IPS DF 6.9 (cell line): ENCODE data around the gene PPP1R15B.
A peak's percentile ranks its signal among the peaks of the same experiment; 100 is the strongest.

Experiments used
- DNase-seq: peaks from one replicate; pipeline ENCODE4 v3.0.0-alpha.2; 2013; ENCODE audit warnings: low read depth, low spot score
- H3K27ac ChIP-seq: one replicate; pipeline ENCODE4 v1.5.1; 2013; ENCODE audit warnings: low read length, control low read depth
- H3K27me3 ChIP-seq: 2 replicates; pipeline ENCODE4 v1.6.1; 2013; ENCODE audit warnings: mild to moderate bottlenecking, low read length; ENCODE audit not compliant: control insufficient read depth, insufficient read depth
- H3K36me3 ChIP-seq: 2 replicates; pipeline ENCODE4 v1.6.1; 2013; ENCODE audit warnings: low read length; ENCODE audit not compliant: control insufficient read depth, insufficient read depth
- H3K4me1 ChIP-seq: 2 replicates; pipeline ENCODE4 v1.6.1; 2013; ENCODE audit warnings: low read length; ENCODE audit not compliant: control insufficient read depth, insufficient read depth
- H3K4me3 ChIP-seq: 2 replicates; pipeline ENCODE4 v1.5.1; 2013; ENCODE audit warnings: mild to moderate bottlenecking, low read length
- H3K9me3 ChIP-seq: 2 replicates; pipeline ENCODE4 v1.6.1; 2013; ENCODE audit warnings: low read length, inconsistent platforms; ENCODE audit not compliant: control insufficient read depth, insufficient read depth
- WGBS: extraction: QIAGEN DNeasy Blood & Tissue Kit; methylation state at CpG from one replicate; pipeline ENCODE4 v1.1.7; 2013; ENCODE audit warnings: mixed read lengths, missing lambda C conversion rate; ENCODE audit not compliant: insufficient read length, insufficient coverage; 5-methylcytosine and 5-hydroxymethylcytosine counted together

PPP1R15B gene

DNA sequence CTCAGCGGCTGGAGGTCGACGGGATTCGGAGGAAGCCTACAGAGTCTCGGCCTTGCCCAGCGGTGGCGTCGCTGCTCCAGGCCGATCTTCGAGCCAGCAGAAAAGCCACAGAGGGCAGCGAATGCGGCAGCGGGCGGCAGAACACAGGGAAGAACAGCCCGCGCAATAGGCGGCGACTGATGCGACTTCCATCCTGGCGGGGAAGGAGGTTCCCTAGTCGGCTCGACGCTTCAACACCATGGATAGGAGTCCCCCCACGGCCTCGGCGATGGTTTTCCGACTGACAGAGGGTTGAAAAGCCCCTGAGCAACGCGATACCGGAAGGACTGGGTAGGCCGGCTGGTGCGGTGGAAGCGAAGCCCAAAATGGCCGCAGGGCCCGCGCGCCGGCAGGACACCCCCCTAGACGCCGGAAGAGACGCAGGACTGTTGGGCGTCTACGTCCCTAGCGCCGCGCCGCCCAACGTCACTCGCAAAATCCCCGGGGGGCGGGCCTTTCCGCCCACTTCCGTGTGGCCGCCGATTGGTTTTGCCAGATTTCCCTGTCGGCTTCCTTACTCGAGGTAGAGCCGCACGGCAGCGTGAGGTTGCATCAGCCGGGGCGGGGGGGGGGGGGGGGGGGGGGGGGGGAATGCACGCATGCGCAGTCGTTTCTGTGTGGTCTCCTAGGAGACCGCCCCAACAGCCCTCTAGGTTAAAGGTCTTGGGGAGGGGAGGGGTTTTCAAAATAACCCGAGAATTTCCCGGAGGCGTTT is at the start of gene PPP1R15B:
TSS of gene PPP1R15B (minus strand) at position 367 of the 754 bp plus-strand sequence. CDS start 406 bp downstream, outside the sequence.
- Histone ChIP-seq H3K4me1 (no peaks in the 10 kb centered on the region), H3K4me3 (peak within 1 kb of the TSS; percentile 54), H3K36me3 (no peaks in the 10 kb centered on the region), H3K27ac (no peak within 1 kb of the TSS), H3K27me3 (no peaks in the 10 kb centered on the region), H3K9me3 (no peaks in the 10 kb centered on the region)
- peak; percentile 86 for DNase-seq
- no CpG with 5 or more reads among the region's 69 CpGs for WGBS

DNA sequence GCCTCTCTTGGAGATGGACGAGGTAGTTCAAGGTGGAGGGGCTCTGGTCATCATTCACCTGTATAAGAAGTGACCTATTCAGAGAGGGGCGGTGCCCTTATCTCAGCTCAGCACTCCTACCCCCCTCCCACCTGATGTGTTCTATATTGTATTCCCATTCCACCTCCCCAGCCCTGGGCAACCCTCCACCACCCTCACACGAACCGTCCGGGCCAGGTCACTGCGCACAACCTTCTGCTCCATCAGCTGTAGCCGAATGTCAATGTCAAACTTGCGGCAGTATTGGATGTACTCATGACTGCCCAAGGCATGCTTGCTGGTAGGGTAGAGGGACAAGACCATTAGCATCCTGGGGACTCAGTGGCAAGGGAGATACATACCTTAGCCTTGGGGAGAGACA is 48.7 kb upstream of the PPP1R15B start:
- WGBS: no CpG with 5 or more reads among the region's 8 CpGs
- Histone ChIP-seq H3K27ac (no peak overlapping the region), H3K4me3 (no peak overlapping the region), H3K36me3 (0 out of 2 replicates have a peak, but pooled peaks cover 3% of the 10 kb centered on the region), H3K27me3 (no peaks in the 10 kb centered on the region), H3K9me3 (no peaks in the 10 kb centered on the region), H3K4me1 (peaks cover 4% of the 10 kb centered on the region; the same call in 1 of the 2 replicates)
- no peak for DNase-seq

DNA sequence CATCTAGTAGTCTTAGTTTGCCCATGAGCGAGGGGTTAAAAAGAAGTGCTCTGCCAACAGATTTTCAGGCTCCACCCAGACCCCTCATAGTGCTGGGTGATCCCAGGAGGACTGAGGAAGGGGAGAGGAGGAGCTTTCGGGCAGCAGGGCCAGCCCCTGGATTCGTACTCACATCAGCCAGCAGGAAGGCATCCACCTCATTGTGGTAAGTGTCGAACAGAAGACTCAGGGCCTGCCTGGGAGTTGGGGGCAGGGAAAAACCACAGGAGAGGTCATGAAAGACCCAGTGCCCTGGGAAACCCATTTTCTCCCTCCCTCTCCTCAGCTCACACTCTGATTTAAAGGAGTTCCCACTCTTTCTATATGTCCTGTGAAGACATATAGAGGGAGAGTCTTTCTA is 48.1 kb upstream of the PPP1R15B start:
- no peak overlapping the region for H3K4me3 ChIP-seq
- no peaks in the 10 kb centered on the region for H3K27me3 ChIP-seq
- WGBS: no CpG with 5 or more reads among the region's 4 CpGs
- no peak for DNase-seq
- H3K27ac ChIP-seq: no peak overlapping the region
- H3K36me3 ChIP-seq: 0 out of 2 replicates have a peak, but pooled peaks cover 3% of the 10 kb centered on the region
- peaks cover 7% of the 10 kb centered on the region for H3K4me1 ChIP-seq
- no peaks in the 10 kb centered on the region for H3K9me3 ChIP-seq

DNA sequence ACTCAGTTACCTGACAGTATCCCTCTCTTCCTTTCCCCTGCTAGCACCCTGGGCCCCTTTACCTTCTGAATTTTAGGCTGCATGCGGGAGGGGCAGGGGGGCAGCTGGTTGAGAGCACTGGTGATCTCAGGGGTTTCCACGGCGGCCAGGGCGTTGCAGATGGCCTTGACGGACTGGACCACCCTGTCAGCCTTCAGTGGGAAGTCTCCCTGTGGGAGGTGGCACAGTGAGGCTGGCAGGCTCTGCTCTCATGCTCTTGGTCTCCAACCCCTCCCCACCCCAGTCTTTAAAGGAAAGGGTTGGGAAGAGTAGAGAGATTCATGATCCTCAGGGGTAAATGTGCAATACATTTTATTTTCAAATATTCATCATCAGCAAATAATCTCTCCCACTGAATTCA is 46.0 kb upstream of the PPP1R15B start:
- Histone ChIP-seq H3K27ac (no peak overlapping the region), H3K9me3 (no peaks in the 10 kb centered on the region), H3K27me3 (no peaks in the 10 kb centered on the region), H3K4me3 (no peak overlapping the region), H3K36me3 (0 out of 2 replicates have a peak, but pooled peaks cover 3% of the 10 kb centered on the region), H3K4me1 (peaks cover 11% of the 10 kb centered on the region)
- WGBS: no CpG with 5 or more reads among the region's 5 CpGs
- DNase-seq: no peak

DNA sequence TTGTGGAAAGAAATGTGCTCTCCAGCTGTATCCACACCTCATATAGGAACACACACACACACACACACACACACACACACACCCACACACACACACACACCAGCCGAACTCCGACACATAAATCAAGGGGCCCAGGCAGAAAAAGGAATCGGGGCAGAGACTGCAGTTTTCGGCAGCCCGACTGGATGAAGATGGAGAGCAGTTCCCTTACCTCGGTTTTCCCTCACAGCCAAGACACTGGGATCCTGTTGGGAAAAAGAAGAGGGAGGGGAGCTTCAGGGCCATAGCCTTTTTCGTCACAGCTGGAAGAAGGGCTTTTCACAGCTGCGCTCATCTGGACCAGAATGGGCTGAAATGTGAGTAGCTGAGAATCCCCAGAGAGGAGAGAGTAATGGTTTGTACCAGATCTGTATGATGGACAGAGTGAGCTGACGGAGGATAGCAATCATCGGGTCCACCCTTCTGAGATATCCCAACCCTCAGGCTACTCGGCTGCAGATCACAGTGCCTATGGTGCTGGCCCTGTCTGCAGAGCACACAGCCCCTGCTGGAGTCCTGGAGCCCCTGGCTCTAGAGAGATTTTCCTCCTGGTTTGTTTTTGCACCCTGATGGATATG is 45.3 kb upstream of the PPP1R15B start:
- Histone ChIP-seq H3K36me3 (0 out of 2 replicates have a peak, but pooled peaks cover 3% of the 10 kb centered on the region), H3K4me1 (peaks cover 11% of the 10 kb centered on the region), H3K9me3 (no peaks in the 10 kb centered on the region), H3K27ac (no peak overlapping the region), H3K4me3 (no peak overlapping the region), H3K27me3 (no peaks in the 10 kb centered on the region)
- no CpG with 5 or more reads among the region's 11 CpGs for WGBS
- no peak for DNase-seq

DNA sequence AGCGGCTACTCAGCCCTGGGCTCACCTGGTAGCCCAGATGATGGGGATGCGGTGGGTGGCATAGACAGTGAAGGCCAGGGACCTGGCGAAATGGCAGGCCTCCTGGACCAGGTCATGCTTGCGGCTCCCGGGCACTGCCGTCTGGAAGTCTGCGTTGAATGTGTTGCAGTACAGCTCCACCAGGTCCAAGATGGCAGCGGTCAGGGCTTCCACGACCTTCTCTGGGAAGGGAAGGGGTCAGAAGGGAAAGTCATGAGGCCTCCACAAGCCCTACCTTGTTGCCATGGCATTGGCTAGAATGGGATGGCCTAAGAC is 44.2 kb upstream of the PPP1R15B start:
- 0 out of 2 replicates have a peak, but pooled peaks cover 3% of the 10 kb centered on the region for H3K36me3 ChIP-seq
- H3K9me3 ChIP-seq: no peaks in the 10 kb centered on the region
- H3K27me3 ChIP-seq: no peaks in the 10 kb centered on the region
- H3K4me1 ChIP-seq: peaks cover 11% of the 10 kb centered on the region
- no peak overlapping the region for H3K27ac ChIP-seq
- no peak overlapping the region for H3K4me3 ChIP-seq
- no peak for DNase-seq
- no CpG with 5 or more reads among the region's 9 CpGs for WGBS

DNA sequence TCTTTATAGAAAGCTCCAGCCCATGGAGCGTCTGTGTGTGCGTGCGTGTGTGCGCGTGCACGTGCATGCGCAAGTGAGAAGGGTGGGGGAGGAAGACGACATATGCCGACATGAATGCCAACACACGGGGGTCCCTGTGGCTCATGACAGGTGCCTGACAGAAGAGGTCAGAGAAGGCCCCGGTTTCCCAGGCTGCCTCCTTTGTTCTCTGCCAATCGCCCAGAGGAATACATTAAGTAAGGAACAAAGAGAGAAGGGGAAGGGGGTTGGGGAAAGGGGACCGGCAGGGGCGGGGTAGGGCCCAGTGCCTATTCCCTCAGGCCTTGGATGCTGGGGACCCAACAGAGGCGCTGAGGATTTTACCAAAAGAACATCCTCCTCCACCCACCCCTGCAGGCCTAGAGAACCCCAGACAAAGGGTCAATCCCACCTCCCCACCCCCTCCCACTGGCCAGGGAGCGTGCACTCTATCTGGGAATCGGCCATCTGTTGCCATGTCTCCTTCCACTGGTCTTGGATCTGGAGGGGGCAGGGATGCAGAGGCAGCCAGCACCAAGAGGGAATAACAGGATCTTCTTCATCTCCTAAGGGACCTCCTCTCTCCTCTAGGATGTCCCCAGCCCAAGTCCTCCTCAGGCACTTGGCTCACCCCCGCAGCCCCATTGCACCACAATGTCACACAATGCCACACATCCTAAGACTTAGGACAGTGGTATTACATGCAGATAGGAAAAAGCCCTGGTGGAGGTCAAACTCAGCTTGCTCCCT is 43.6 kb upstream of the PPP1R15B start:
- H3K36me3 ChIP-seq: no peaks in the 10 kb centered on the region
- H3K27me3 ChIP-seq: no peaks in the 10 kb centered on the region
- H3K9me3 ChIP-seq: no peaks in the 10 kb centered on the region
- WGBS: no CpG with 5 or more reads among the region's 18 CpGs
- peaks cover 15% of the 10 kb centered on the region for H3K4me1 ChIP-seq
- H3K27ac ChIP-seq: no peak overlapping the region
- peak; percentile 29 for DNase-seq
- H3K4me3 ChIP-seq: no peak overlapping the region

DNA sequence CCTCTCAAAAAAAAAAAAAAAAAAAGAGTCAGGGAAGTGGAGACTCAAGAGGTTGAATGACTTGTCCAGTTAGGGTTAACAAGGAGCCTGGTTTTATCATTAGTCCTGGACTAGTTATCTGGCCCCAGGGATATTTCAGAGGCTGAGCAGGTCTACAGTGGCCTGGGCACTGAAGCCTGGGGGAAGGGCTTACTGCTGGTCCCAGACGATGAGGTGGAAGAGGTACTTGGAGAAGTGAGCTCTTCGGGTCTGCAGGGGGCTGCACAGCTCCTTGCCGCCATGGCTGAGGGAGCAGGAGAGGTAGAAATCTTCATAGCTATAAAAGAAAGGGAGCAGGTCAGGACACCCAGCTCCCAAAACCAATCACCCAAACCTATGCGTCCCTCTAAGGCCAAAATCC is 42.9 kb upstream of the PPP1R15B start:
- Histone ChIP-seq H3K36me3 (no peaks in the 10 kb centered on the region), H3K27me3 (no peaks in the 10 kb centered on the region), H3K9me3 (no peaks in the 10 kb centered on the region), H3K27ac (no peak overlapping the region), H3K4me3 (no peak overlapping the region), H3K4me1 (peaks cover 18% of the 10 kb centered on the region)
- DNase-seq: no peak
- no CpG with 5 or more reads among the region's 4 CpGs for WGBS

DNA sequence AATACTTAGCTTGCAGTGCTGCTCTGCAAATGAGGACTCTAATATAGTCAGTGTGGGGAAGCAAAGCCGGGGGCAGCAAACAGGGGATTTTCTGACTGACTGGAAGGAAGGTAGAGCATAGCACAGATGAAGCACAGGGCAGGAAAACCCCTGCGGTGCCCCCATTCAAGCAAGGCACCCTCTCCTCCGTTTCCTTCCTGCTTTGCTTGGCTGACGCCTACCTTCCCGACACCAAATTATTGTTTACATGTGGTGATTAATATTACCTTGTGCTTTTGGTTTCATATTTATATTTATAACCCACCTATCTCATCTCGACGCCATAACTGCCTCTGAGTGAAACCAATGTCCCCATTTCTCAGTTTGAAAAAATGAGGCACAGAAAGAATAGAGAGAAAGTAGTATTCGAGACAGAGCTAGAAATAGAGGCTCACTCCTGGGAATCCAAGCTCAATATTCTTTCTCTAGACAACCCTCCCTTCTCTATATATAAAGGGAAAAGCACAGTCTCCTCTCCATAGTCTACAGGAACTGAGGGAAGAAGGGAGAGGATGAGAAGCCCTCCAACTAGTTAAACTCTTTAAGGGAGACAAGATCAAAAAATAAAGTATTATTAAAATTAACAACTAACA is 41.6 kb upstream of the PPP1R15B start:
- no CpG with 5 or more reads among the region's 8 CpGs for WGBS
- no peak overlapping the region for H3K27ac ChIP-seq
- no peak overlapping the region for H3K4me3 ChIP-seq
- peaks cover 18% of the 10 kb centered on the region for H3K4me1 ChIP-seq
- no peaks in the 10 kb centered on the region for H3K9me3 ChIP-seq
- H3K36me3 ChIP-seq: no peaks in the 10 kb centered on the region
- no peak for DNase-seq
- no peaks in the 10 kb centered on the region for H3K27me3 ChIP-seq
